GM21515 (cell line): Measurements from ENCODE around the gene CFTR.
"Not testable (repeated sequence)": the region's sequence is repeated elsewhere in the genome, so short reads cannot be mapped to it uniquely, and the experiment has no call there.

Experiments
- ATAC-seq: cut with Tn5 transposase; IDR thresholded peaks from one replicate; pipeline ENCODE4 v1.9.1; 2021; ENCODE audit not compliant: unreplicated experiment

Gene CFTR

DNA sequence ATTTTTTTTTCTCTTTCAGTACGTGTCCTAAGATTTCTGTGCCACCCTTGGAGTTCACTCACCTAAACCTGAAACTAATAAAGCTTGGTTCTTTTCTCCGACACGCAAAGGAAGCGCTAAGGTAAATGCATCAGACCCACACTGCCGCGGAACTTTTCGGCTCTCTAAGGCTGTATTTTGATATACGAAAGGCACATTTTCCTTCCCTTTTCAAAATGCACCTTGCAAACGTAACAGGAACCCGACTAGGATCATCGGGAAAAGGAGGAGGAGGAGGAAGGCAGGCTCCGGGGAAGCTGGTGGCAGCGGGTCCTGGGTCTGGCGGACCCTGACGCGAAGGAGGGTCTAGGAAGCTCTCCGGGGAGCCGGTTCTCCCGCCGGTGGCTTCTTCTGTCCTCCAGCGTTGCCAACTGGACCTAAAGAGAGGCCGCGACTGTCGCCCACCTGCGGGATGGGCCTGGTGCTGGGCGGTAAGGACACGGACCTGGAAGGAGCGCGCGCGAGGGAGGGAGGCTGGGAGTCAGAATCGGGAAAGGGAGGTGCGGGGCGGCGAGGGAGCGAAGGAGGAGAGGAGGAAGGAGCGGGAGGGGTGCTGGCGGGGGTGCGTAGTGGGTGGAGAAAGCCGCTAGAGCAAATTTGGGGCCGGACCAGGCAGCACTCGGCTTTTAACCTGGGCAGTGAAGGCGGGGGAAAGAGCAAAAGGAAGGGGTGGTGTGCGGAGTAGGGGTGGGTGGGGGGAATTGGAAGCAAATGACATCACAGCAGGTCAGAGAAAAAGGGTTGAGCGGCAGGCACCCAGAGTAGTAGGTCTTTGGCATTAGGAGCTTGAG is at the start of gene CFTR:
Gene CFTR, plus strand, starts transcription at position 801 of the 830 bp plus-strand sequence. CDS start 70 bp downstream, outside the sequence.
- no peak for ATAC-seq

DNA sequence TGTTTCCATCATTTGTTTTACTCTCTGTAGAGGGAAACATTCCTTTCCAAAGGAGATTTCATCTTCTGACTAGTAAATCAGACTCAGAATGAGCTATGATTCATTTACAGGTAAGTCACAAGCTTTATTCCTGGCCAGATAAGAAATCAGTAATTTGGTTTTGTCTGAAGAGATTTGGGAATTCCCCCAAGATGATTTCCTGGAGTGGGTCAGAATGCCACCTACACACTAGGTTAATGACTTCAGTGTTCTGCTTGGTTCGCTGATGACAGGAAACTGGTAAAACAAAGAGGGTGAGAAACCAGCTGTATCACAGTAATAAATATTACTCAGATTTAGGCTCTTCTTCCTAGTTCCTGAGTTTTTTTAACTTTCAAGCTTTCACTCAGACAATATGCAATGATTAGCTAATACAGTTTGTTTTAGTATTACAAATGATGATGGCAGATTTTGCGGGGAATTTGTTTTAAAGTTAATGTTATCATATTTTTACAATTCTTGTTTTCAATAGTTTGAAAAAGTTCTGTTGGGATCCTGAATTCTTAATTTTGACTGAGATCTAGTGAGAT is 44.3 kb upstream of the CFTR start:
- peak; percentile 87 for ATAC-seq

DNA sequence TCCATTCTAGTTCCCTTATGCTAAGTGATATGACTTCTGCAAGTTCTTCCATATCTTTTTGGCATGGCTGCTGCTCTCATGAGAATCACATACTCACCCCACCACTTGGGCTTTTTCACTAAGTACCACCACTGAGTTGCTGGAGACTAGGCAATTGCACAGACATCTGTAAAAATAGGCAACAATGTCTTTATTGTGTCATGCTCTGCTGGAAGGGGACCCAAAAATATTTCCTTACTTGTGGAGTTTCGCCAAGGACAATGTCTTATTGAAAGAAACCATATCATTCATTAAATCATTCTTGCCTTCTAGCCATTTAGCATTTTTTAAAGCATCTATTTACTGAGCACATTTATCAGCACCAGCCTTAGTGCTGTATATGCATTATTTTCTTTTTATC is 35.2 kb upstream of the CFTR start:
- ATAC-seq, result no peak

- ATAC-seq, result no peak
These were observed 34.6 kb upstream of the CFTR start for GRCh38 chr7:117445206-117445605.

DNA sequence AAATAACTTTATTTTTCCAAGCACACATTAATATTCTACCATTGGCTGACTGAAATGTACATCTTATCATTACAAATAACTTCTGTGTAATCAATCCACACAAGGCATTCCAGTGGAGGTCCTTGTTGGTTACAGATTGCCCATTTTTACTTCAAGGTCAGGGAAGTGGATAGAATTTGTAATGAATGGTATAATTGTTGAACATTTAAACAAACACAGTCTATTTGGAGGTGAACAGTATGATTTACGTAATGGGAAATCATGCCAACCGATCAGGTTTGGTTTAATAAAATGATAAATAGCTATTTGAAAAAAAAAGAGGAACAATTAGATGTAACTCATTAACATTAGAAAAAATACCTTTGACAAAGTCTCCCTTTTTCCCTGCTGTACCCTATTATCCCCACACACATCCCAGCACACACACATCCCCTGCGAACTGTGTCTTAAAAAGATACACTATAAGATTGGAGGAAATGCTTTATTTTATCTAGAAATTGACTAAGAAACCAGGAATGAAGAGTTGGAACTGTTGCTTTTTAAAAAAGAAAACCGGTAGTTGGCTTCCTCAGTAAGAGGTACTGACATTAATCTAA is 33.5 kb upstream of the CFTR start:
- no peak for ATAC-seq

- ATAC-seq, result no peak
These were observed 31.2 kb upstream of the CFTR start for GRCh38 chr7:117448655-117449054.

DNA sequence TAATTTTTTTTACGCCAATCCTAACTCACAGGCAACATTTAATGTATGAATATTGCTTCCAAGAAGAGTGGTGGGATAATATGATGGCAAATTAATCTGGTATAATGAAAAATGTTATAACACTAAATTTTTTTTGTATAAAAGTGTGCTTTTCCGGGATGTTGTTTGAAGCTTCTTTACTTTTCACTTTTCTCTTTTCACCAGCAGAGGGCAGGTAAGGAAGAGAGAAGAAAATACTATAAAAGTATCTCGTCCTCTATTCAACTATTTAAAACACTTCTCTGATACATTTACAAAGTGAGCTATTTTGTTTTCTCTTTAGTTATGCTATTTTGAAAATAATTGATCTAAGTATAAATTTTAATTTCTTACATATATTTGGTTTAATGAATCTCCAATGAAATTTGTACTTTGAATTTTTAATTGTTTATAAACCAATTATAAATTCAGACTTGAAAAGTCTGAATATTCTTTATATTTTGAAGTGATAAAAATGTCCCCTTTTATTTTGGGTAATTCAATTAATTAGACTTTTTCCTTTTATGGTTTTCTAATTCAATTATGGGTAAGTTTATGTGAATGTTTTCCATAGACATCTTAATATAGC is 20.7 kb upstream of the CFTR start:
- no peak for ATAC-seq

DNA sequence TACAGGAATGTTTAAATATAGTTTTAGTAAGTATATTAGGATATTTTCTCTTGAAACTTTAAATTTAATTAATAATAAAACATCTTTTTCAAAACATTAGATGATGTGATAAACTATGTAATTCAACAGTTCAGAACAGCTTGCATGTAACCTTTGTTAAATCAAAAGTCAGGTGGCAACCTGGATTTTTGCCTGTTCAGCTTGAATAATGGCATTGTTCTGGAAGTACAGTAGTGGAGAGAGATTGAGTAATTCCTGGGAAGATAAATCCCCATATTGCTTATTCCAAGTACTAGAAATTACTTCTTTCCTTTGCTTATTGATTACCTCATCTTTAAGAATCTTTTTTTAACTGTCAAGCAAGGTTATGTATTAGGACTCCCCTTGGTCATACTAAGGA is 20.1 kb upstream of the CFTR start:
- no peak for ATAC-seq

GRCh38 chr7:117460815-117461214 is 19.0 kb upstream of the CFTR start:
- not testable (repeated sequence) for ATAC-seq

DNA sequence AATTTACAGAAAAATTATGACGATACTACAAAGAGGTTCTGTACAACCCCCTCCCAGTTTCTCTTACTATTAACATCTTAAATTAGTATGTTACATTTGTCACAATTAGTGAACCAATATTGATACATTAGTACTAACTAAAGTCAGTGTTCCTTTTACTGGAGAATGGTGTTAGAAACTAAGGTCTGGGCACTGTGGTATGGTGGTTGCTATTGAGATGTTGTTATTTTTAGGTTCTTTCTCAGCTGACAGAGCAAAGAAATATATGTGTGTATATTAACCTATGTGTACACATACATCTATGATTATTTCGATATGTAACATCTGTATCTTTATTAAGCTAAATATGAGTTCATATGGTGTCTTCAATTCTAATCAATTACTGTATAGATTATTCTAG is 11.7 kb upstream of the CFTR start:
- no peak for ATAC-seq

- peak; percentile 48 for ATAC-seq
These were observed 9.0 kb upstream of the CFTR start for GRCh38 chr7:117470777-117471176.

GRCh38 chr7:117472335-117472734 is 7.5 kb upstream of the CFTR start:
- no peak for ATAC-seq

GRCh38 chr7:117476557-117477215 is 3.1 kb upstream of the CFTR start:
- ATAC-seq, result no peak

DNA sequence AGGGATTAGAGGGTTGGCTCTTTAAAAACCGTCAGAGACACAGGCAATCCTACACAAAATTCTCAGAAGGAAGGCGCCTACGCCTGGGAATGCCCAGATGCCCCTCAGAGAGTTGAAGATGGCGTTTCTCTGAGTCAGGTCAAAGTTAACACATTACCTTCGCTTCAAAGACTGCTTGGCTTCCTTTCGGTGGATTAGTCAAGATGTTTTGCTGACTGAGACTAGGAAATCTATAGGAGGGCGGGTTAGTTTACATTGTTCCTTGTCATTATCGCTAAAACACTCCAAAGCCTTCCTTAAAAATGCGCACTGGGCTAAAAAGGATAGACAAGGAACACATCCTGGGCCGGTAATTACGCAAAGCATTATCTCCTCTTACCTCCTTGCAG is 995 bp upstream of the CFTR start:
- no peak for ATAC-seq

DNA sequence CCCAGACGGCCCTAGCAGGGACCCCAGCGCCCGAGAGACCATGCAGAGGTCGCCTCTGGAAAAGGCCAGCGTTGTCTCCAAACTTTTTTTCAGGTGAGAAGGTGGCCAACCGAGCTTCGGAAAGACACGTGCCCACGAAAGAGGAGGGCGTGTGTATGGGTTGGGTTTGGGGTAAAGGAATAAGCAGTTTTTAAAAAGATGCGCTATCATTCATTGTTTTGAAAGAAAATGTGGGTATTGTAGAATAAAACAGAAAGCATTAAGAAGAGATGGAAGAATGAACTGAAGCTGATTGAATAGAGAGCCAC is 184 bp downstream of the CFTR start:
- ATAC-seq, result no peak

DNA sequence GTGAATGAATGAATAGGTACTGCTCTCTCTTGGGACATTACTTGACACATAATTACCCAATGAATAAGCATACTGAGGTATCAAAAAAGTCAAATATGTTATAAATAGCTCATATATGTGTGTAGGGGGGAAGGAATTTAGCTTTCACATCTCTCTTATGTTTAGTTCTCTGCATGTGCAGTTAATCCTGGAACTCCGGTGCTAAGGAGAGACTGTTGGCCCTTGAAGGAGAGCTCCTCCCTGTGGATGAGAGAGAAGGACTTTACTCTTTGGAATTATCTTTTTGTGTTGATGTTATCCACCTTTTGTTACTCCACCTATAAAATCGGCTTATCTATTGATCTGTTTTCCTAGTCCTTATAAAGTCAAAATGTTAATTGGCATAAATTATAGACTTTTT is 1.2 kb downstream of the CFTR start:
- no peak for ATAC-seq

- ATAC-seq, result no peak
These were observed 5.3 kb downstream of the CFTR start for GRCh38 chr7:117485118-117485620.

DNA sequence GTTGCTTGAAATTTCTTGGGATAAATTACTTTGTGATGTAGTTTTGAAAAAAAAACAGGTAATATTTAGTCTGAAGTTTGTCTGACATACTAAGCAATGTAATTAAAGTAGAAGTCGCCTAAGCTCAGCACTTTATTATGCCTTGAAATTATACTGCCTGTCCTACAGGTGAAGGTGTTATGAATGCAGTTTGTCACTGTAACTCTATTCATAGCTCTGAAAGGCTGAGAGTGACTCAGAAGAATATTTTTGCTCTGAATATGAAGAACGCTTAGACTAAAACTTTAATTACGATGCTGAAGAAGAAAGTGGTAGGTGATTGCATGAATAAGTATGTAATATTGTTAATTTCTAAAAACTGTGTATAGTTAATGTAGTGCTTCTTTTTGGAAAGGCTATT is 9.2 kb downstream of the CFTR start:
- no peak for ATAC-seq

DNA sequence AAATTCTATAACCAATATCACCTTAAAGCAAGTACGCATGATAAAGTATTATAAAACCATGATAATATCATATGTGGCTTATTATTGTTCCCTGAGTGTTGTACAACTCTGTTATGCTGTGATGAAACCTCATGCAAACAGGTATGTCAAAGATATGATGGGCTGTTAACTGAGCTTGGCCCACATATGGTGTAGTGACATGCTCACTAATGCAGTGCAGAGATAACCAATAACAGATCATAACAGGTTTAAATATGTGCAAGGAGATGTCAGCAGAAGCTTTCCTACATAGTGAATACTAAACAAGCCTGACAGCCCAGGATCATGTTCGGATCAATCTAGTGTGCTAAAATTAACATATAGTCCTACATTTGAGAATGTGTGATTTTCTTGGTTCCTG is 9.6 kb downstream of the CFTR start:
- ATAC-seq, result no peak

- no peak for ATAC-seq
These were observed 10.1 kb downstream of the CFTR start for GRCh38 chr7:117489911-117490310.

DNA sequence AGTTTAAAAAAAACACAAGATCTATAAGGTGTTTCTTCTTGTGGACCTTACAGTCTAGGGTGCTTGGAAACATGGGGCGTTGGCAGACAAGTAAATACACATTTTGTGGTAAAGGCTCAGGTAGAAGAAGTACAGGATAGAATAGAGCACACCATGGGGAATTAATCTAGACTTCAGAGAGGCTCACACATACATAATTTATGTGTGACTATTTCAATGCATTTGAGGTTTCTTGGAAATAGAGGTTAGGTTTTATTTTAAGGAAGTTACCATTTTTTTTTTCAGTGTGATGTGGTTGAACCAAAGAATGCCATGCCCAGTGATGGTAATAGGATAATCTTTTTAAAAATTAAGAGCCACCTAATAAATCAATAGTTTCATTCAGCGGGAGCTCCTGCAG is 12.8 kb downstream of the CFTR start:
- no peak for ATAC-seq
